GM10266 (cell line): ENCODE data around the gene USP49.

Source experiments
- DNase-seq: peaks from one replicate; pipeline ENCODE4 v3.0.0; 2012; ENCODE audit errors: extremely low spot score
- TF ChIP-seq, protein P1 (sequence below): IDR thresholded peaks from 2 replicates; pipeline ENCODE4 v1.5.1; 2012; ENCODE audit warnings: mild to moderate bottlenecking, low read depth; ENCODE audit not compliant: control insufficient read depth, insufficient read depth; ENCODE audit errors: missing control alignments

USP49 gene

DNA sequence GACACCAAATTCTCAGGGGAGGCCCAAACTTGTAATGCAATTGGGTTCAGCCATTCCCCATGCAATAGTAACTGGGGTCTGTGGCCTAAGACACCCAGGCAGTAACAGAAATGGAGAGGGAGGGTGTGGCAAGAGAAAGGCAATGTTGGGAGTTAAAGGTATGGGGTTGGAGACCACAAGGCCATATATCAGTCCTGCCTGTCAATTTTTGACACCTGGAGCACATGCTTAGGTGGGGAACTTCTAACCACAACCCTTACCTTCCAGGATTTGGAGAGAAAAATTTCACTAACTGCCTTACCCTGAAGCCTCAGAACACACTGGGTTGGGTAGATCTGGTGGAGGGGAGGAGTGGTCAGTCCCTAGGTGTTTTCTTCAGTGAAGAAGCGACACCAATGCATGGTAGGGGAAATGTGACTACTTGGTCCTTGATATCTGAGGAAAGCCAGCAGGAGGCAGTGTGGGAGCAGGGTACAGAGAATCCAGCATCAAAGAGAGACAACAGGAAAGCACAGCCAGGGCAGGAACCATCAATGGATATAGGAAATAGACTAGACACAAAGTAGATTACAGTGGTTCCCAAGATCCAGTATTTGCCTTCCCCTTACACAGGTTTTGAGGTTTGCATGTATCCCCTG is 6.8 kb upstream of the USP49 start:
- TF ChIP-seq, protein P1, sequence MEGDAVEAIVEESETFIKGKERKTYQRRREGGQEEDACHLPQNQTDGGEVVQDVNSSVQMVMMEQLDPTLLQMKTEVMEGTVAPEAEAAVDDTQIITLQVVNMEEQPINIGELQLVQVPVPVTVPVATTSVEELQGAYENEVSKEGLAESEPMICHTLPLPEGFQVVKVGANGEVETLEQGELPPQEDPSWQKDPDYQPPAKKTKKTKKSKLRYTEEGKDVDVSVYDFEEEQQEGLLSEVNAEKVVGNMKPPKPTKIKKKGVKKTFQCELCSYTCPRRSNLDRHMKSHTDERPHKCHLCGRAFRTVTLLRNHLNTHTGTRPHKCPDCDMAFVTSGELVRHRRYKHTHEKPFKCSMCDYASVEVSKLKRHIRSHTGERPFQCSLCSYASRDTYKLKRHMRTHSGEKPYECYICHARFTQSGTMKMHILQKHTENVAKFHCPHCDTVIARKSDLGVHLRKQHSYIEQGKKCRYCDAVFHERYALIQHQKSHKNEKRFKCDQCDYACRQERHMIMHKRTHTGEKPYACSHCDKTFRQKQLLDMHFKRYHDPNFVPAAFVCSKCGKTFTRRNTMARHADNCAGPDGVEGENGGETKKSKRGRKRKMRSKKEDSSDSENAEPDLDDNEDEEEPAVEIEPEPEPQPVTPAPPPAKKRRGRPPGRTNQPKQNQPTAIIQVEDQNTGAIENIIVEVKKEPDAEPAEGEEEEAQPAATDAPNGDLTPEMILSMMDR, result peak; percentile 39
- DNase-seq, result peak; percentile 42

DNA sequence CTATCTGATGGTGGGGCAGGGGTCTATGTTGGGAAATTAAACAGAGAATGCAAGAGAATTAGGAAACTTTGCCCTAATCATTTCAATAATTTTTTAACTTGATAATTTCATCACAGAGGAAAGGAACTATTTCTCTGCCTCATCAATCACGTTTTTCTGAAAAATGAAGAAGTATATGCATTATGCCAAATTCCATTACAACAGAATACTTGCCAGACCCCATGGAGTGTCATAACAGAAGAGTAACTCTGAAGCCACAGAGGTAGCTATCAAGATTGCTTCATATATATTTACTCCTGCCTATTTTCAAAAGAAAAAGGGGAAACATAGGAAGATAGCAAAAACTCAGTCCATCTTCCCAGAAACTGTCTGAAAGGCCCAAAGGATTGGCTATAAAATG is 5.7 kb upstream of the USP49 start:
- DNase-seq, result no peak
- TF ChIP-seq, protein P1, result no peak

DNA sequence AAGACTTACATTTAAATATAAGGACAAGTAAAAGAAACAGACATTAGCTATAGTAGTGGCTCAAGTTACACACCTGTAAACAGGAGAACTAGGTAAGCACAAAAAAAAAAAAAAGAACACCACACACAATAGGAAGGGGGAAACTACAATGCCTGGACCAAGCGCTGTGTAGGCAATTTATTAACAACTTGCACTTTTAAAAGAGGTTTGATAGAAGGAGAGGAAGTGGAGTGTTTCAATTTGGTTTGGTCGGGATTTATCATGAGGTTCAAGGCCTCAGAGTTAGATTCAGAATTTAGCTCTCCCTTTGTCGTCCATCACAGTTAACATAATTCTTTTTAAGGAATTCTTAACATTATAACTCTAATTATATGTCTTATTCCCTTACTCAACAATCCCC is 1.1 kb upstream of the USP49 start:
- DNase-seq, result no peak
- TF ChIP-seq, protein P1, result no peak

DNA sequence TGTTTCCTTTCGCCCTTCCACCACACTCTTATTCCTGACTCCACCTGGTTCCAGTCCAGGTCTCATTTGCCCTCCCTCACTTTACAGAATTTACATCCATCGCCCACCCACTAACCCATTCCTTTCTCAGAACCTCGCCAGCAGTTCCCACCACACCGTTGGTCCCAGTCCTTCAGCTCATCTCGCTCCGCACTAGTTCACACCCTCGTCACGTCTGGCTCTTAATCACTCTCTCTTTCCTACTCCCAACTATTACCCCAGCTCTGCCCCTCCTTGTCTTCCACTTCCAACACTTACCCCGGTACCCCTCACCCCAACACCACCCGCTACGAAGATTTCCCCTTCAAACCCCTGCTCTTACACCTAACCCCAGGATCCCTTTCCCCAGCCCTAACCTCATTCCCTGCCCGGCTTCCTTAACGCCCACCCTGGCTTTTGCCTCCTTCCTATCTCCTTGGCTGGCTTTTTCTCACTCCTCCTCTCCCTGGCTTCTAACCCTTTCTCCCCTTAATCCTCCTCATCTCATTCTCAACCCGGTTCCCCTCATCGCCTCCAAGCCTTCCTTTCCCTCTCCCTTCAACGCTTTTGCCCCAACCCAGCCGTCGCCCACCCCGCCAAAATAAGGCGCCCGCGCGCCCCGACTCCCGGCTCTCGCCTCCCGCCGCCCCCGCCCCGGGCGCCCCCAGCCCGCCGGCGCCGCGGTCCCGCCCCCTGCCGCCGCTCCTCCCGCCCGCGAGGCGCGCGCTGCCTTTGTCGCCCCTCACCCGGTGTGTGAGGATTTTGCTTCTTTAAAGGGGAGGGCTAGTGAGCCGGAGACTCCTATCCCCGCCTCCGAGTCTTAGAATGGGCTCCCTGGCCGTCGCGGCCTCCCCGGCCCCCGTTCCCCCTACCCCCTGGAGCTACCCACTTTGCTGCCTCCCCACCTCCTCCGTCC is 542 bp downstream of the USP49 start:
- peak; percentile 23 for DNase-seq
- TF ChIP-seq, protein P1, result no peak

DNA sequence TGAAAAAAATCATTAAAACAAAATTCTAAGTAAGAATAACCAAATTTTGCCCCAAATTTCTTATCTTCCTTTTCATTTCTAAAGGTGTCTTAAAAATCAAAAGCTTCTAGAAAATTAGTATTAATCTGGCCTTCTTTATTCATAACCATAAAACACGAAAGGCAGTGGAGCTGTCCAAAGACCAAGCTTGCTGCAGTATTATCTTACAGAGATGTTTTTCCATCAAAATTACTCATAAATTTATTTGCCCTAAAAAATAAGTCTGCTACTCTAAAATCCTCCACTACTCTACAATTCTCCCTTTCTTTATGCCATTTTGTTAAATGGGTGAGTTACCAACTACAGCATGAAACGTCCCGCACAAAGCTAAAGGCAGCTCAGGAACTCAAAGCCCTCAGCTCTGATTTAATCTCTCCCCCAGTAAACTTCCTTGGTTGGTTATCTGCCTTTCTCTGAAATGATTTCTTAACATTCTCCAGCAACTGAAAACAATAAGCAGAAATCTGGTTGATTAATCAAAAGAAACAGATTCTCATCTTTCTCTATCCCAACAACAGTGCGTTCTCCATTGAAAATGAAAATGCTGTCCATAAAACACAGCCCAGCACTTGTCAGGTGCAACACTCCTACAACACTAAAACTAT is 2.1 kb downstream of the USP49 start:
- DNase-seq, result no peak
- TF ChIP-seq, protein P1, result no peak

DNA sequence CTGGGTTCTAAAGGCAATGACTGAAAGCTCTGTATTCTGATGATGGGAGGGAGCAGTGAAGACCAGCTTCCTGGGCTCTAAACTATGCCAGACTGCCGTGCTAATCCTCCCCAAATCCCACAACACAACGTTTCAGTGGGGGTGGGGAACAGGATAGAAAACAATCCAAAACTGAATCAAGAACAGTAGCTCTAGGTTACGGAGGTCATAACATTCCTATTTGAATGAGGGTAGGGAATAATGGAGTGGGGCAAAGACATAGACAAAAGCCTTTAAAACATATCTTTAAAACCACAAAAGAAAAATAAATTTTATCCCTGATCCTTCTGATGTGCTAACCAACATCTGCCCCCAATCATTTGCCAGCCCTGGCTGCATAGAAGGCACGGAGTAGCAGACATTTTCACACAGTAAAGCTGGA is 7.8 kb downstream of the USP49 start:
- TF ChIP-seq, protein P1, result no peak
- DNase-seq, result no peak

DNA sequence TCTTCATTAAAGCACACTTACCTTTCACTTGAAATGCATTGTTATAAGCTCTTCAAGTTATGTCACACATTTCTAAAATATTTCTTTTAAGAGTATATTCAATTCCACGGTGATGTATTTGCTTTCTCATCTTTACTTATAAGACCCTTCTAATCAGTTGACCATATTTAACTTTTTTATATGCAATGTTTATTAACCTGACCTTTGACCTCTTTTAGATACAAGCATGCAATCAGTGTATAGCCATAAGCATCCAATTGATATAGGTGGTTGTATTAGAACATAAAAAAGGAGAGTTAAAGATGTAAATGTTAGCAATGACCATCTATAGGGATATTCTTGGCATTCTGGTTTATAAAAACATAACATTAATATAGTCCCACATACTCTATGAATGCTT is 9.2 kb downstream of the USP49 start:
- TF ChIP-seq, protein P1, result no peak
- no peak for DNase-seq
